GM18498 (cell line): Measurements from ENCODE around the gene PLEKHG5.

ENCODE experiments used
- ATAC-seq: cut with Tn5 transposase; IDR thresholded peaks from one replicate; pipeline ENCODE4 v1.9.1; 2021; ENCODE audit warnings: mild to moderate bottlenecking, moderate library complexity; ENCODE audit not compliant: unreplicated experiment

The PLEKHG5 gene

GRCh38 chr1:6509919-6510291 is 18.4 kb upstream of the PLEKHG5 start:
- ATAC-seq, result no peak

GRCh38 chr1:6509220-6509918 is 17.9 kb upstream of the PLEKHG5 start:
- ATAC-seq, result no peak

- ATAC-seq, result no peak
Measured at GRCh38 chr1:6508816-6509189, 17.3 kb upstream of the PLEKHG5 start.

GRCh38 chr1:6508154-6508815 is 16.8 kb upstream of the PLEKHG5 start:
- no peak for ATAC-seq

- no peak for ATAC-seq
Measured at GRCh38 chr1:6507461-6507911, 16.0 kb upstream of the PLEKHG5 start.

- ATAC-seq, result no peak
Measured at GRCh38 chr1:6507037-6507428, 15.6 kb upstream of the PLEKHG5 start.

- ATAC-seq, result no peak
Measured at GRCh38 chr1:6506210-6507036, 15.0 kb upstream of the PLEKHG5 start.

- ATAC-seq, result no peak
Measured at GRCh38 chr1:6505367-6506209, 14.1 kb upstream of the PLEKHG5 start.

- ATAC-seq, result no peak
Measured at GRCh38 chr1:6504887-6505286, 13.4 kb upstream of the PLEKHG5 start.

- ATAC-seq, result no peak
Measured at GRCh38 chr1:6503884-6504602, 12.6 kb upstream of the PLEKHG5 start.

GRCh38 chr1:6502000-6502891 is 10.8 kb upstream of the PLEKHG5 start:
- ATAC-seq, result no peak

GRCh38 chr1:6501279-6501813 is 9.9 kb upstream of the PLEKHG5 start:
- ATAC-seq, result no peak

GRCh38 chr1:6500544-6501278 is 9.2 kb upstream of the PLEKHG5 start:
- no peak for ATAC-seq

GRCh38 chr1:6499296-6499695 is 7.8 kb upstream of the PLEKHG5 start:
- ATAC-seq, result no peak

GRCh38 chr1:6498576-6499111 is 7.2 kb upstream of the PLEKHG5 start:
- no peak for ATAC-seq

GRCh38 chr1:6497867-6498575 is 6.6 kb upstream of the PLEKHG5 start:
- ATAC-seq, result no peak

- ATAC-seq, result no peak
Measured at GRCh38 chr1:6497215-6497866, 5.9 kb upstream of the PLEKHG5 start.
